HepG2 (cell line): ENCODE measurements around the gene FAM124A.

ENCODE experiments used
- MAZ ChIP-seq, 2 experiments: sonication (generic) in 1 of 2; formaldehyde crosslinking in 1 of 2; IDR thresholded peaks; 2 replicates each; pipeline versions ENCODE4 v1.5.0 to v1.6.1; 2012 to 2020; ENCODE audit warnings: low read depth in 2 of 2, mild to moderate bottlenecking in 2 of 2, borderline replicate concordance in 1 of 2, improper control_type of control experiment in 1 of 2, low read length in 1 of 2, missing genetic modification reagents in 1 of 2, moderate library complexity in 1 of 2
- MXI1 ChIP-seq: IDR thresholded peaks from 3 replicates; pipeline ENCODE4 v1.6.1; 2012; ENCODE audit warnings: low read depth, low read length, inconsistent platforms, borderline replicate concordance
- RNF2 ChIP-seq: fragments of 450-650 bp; conservative IDR thresholded peaks from 2 replicates; pipeline ENCODE4 v1.6.1; 2016; ENCODE audit warnings: low read depth
- TF ChIP-seq, protein P1 (sequence below): sonication (generic); formaldehyde crosslinking; IDR thresholded peaks from 2 replicates; pipeline ENCODE4 v1.5.0; 2020; ENCODE audit warnings: mild to moderate bottlenecking, missing genetic modification reagents, moderate library complexity

GRCh38 chr13:51329606-51330005 is 107.4 kb downstream of the FAM124A start:
- TF ChIP-seq MXI1 (no peak), MAZ (IDR thresholded peaks at IDR 0.05; ENCODE audit: borderline replicate concordance, low read depth, low read length) (no peak), MAZ (CRISPR knock-in tag; IDR thresholded peaks at IDR 0.05; ENCODE audit: low read depth) (no peak), RNF2 (no peak)
- TF ChIP-seq, protein P1, sequence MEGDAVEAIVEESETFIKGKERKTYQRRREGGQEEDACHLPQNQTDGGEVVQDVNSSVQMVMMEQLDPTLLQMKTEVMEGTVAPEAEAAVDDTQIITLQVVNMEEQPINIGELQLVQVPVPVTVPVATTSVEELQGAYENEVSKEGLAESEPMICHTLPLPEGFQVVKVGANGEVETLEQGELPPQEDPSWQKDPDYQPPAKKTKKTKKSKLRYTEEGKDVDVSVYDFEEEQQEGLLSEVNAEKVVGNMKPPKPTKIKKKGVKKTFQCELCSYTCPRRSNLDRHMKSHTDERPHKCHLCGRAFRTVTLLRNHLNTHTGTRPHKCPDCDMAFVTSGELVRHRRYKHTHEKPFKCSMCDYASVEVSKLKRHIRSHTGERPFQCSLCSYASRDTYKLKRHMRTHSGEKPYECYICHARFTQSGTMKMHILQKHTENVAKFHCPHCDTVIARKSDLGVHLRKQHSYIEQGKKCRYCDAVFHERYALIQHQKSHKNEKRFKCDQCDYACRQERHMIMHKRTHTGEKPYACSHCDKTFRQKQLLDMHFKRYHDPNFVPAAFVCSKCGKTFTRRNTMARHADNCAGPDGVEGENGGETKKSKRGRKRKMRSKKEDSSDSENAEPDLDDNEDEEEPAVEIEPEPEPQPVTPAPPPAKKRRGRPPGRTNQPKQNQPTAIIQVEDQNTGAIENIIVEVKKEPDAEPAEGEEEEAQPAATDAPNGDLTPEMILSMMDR: no peak
